ENCODE results near the gene HS6ST3. TPM values are rescaled to one million over a fixed set of nuclear protein-coding genes. Genes with fewer than 3 reads are reported as not detected.

HS6ST3 gene
- total and polyA plus RNA-seq, 2 donors (not counting 3 experiments of a cell fraction or from before 2014, with no cell fraction given) = 0.03 to 0.15 TPM

- Histone ChIP-seq H3K79me2 (ENCODE audit: control insufficient read depth, insufficient read depth, low read length) (no peaks in the 10 kb centered on the region), H3K9me1 (replicated peaks; ENCODE audit: control insufficient read depth, extremely low read depth, insufficient read depth, low read length) (no peaks in the 10 kb centered on the region), H3K9me3 (replicated peaks; ENCODE audit: control insufficient read depth, insufficient read depth, low read length) (peaks cover 2% of the 10 kb centered on the region), H3K27me3 (ENCODE audit: control insufficient read depth in 2 of 2, insufficient read depth in 2 of 2, low read length in 2 of 2) (no peaks in the 10 kb centered on the region), H3K4me3 (replicated peaks in 1 of 3; ENCODE audit: insufficient read depth in 1 of 3, low read depth in 1 of 3, low read length in 3 of 3) (no peak overlapping the region), H4K20me1 (replicated peaks; ENCODE audit: control insufficient read depth, extremely low read depth, insufficient read depth, low read length) (no peaks in the 10 kb centered on the region), H3K36me3 (ENCODE audit: control insufficient read depth in 2 of 2, extremely low read depth in 1 of 2, insufficient read depth in 2 of 2, low read length in 2 of 2) (no peaks in the 10 kb centered on the region), H2AFZ (ENCODE audit: low read depth, low read length) (no peak overlapping the region), H3K4me1 (ENCODE audit: control insufficient read depth, extremely low read depth, insufficient read depth, low read length) (no peaks in the 10 kb centered on the region), H3K4me2 (ENCODE audit: insufficient read depth, low read length) (no peak overlapping the region), H3K9ac (replicated peaks; ENCODE audit: extremely low read depth, insufficient read depth, low read length) (no peak overlapping the region), H3K27ac (ENCODE audit: insufficient read depth, low read depth, low read length) (no peak overlapping the region)
- intact Hi-C loops (cut with micrococcal nuclease) = no loop called here
- POLR2A ChIA-PET = no interaction called here
- DNase-seq (ENCODE audit: low read depth, low spot score) = no peak
- dilution Hi-C loops (cut with MboI; ENCODE audit: extremely low pct_ligation_motif_present, low sequenced_read_pairs) = no loop called here
- no TSS peak for BruUV-seq (replicated peaks)
- FAIRE-seq = no peak
- CTCF ChIA-PET = no interaction called here
- TF ChIP-seq, protein P1, sequence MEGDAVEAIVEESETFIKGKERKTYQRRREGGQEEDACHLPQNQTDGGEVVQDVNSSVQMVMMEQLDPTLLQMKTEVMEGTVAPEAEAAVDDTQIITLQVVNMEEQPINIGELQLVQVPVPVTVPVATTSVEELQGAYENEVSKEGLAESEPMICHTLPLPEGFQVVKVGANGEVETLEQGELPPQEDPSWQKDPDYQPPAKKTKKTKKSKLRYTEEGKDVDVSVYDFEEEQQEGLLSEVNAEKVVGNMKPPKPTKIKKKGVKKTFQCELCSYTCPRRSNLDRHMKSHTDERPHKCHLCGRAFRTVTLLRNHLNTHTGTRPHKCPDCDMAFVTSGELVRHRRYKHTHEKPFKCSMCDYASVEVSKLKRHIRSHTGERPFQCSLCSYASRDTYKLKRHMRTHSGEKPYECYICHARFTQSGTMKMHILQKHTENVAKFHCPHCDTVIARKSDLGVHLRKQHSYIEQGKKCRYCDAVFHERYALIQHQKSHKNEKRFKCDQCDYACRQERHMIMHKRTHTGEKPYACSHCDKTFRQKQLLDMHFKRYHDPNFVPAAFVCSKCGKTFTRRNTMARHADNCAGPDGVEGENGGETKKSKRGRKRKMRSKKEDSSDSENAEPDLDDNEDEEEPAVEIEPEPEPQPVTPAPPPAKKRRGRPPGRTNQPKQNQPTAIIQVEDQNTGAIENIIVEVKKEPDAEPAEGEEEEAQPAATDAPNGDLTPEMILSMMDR (IDR thresholded peaks at IDR 0.05; ENCODE audit: extremely low read depth in 1 of 2, insufficient read depth in 1 of 2, low read depth in 1 of 2, low read length in 2 of 2) = no peak
- no peak for TF ChIP-seq EZH2 (IDR thresholded peaks at IDR 0.05; ENCODE audit: borderline replicate concordance, low read depth, low read length, severe bottlenecking)
- TF ChIP-seq JUN (IDR thresholded peaks at IDR 0.05; ENCODE audit: borderline replicate concordance, insufficient read depth, insufficient read length, low read depth) = no peak
- no peak for TF ChIP-seq GATA2 (IDR thresholded peaks at IDR 0.05; ENCODE audit: insufficient read depth, insufficient read length, low read depth, low read length)
- TF ChIP-seq FOS (IDR thresholded peaks at IDR 0.05; ENCODE audit: borderline replicate concordance, insufficient read depth, low read length) = peak; percentile 9
- no peak for TF ChIP-seq POLR2AphosphoS5 (IDR thresholded peaks at IDR 0.05; ENCODE audit: insufficient read depth, low read depth, low read length)
- TF ChIP-seq POLR2A (IDR thresholded peaks at IDR 0.05; ENCODE audit: low read depth, low read length) = no peak
Measured at GRCh38 chr13:96672016-96672415, 582.1 kb downstream of the HS6ST3 start.

Measured in endothelial cell of umbilical vein (primary cell).